A549 (cell line): ENCODE results near the gene NEK8. TPM values are rescaled to one million over a fixed set of nuclear protein-coding genes. Genes with fewer than 3 reads are reported as not detected.

ENCODE experiments used
- ATAC-seq, 2 experiments: fragments of 200-7000 bp in 1 of 2; fragments of >200 bp in 1 of 2; cut with Nextera tagmentation in 1 of 2; cut with Tn5 transposase in 1 of 2; 3 replicates each; pipeline versions ENCODE4 v1.8.0 to v1.9.1; 2018 to 2020; ENCODE audit warnings: mild to moderate bottlenecking in 1 of 2, moderate library complexity in 1 of 2
- CTCF ChIA-PET: fragments of 300-600 bp; sonication (Branson Sonifier 250); formaldehyde crosslinking; extraction: SDS; loops from one replicate; lab custom pipeline; 2021; ENCODE audit warnings: antibody characterized with exemption, inconsistent platforms; lab: Yijun Ruan, JAX
- POLR2A ChIA-PET: fragments of 350-600 bp; formaldehyde crosslinking; extraction: SDS; loops from one replicate; lab custom pipeline; 2021; ENCODE audit warnings: antibody characterized with exemption, inconsistent platforms; lab: Yijun Ruan, JAX
- DNase-seq, 2 experiments: peaks; one replicate each; pipeline versions ENCODE4 v3.0.0 to v3.0.0-alpha.2; 2011 to 2016; ENCODE audit warnings: low read depth in 1 of 2, low spot score in 1 of 2
- FAIRE-seq: peaks from 2 replicates; lab custom pipeline; 2011; peaks lifted over from hg19 to GRCh38; lab: Jason Lieb, UNC
- H3K27ac ChIP-seq, 2 experiments: fragments of >200 bp; sonication (Bioruptor Twin); formaldehyde crosslinking; 3 replicates each; pipeline ENCODE4 v1.5.1; 2016 to 2017
- H3K4me1 ChIP-seq: fragments of >200 bp; sonication (Bioruptor Twin); formaldehyde crosslinking; 3 replicates; pipeline ENCODE4 v1.6.1; 2016
- H3K4me2 ChIP-seq: fragments of >200 bp; sonication (Bioruptor Twin); formaldehyde crosslinking; 3 replicates; pipeline ENCODE4 v1.6.1; 2016
- H3K4me3 ChIP-seq: fragments of >200 bp; sonication (Bioruptor Twin); formaldehyde crosslinking; 3 replicates; pipeline ENCODE4 v1.5.1; 2016
- H3K9me3 ChIP-seq: fragments of >200 bp; sonication (Bioruptor Twin); formaldehyde crosslinking; 3 replicates; pipeline ENCODE4 v1.6.1; 2016
- BHLHE40 ChIP-seq: IDR thresholded peaks from 2 replicates; pipeline ENCODE4 v1.6.1; 2012; ENCODE audit warnings: low read depth, low read length, inconsistent platforms
- CHD4 ChIP-seq: fragments of 200-600 bp; sonication (generic); IDR thresholded peaks from 2 replicates; pipeline ENCODE4 v1.6.1; 2016; ENCODE audit warnings: antibody characterized with exemption, mild to moderate bottlenecking, borderline replicate concordance
- ESRRA ChIP-seq: fragments of 150-350 bp; IDR thresholded peaks from 2 replicates; pipeline ENCODE4 v1.6.1; 2014; ENCODE audit warnings: mild to moderate bottlenecking, low read length, borderline replicate concordance
- HDAC2 ChIP-seq: fragments of 200-600 bp; sonication (generic); IDR thresholded peaks from 2 replicates; pipeline ENCODE4 v1.6.1; 2016
- HOXB5 ChIP-seq: fragments of 250-450 bp; sonication (Bioruptor Pico); IDR thresholded peaks from 2 replicates; pipeline ENCODE4 v1.5.0; 2020; ENCODE audit warnings: mild to moderate bottlenecking, moderate library complexity
- KDM1A ChIP-seq: fragments of 200-600 bp; sonication (generic); IDR thresholded peaks from 2 replicates; pipeline ENCODE4 v1.6.1; 2016; ENCODE audit warnings: low read depth, mild to moderate bottlenecking
- MAFK ChIP-seq: fragments of 450-650 bp; IDR thresholded peaks from 2 replicates; pipeline ENCODE4 v1.6.1; 2014; ENCODE audit not compliant: partially characterized antibody
- MAZ ChIP-seq: fragments of 150-350 bp; IDR thresholded peaks from 2 replicates; pipeline ENCODE4 v1.6.1; 2014; ENCODE audit warnings: antibody characterized with exemption, low read depth, low read length, borderline replicate concordance
- MYC ChIP-seq: IDR thresholded peaks from 2 replicates; pipeline ENCODE4 v1.6.1; 2012; ENCODE audit warnings: mild to moderate bottlenecking, inconsistent platforms, low read length, improper control_type of control experiment, borderline replicate concordance
- NFE2L2 ChIP-seq: fragments of 150-350 bp; conservative IDR thresholded peaks from 2 replicates; pipeline ENCODE4 v1.6.1; 2014; ENCODE audit warnings: low read length
- NPAS2 ChIP-seq: fragments of 250-450 bp; sonication (Bioruptor Pico); IDR thresholded peaks from 2 replicates; pipeline ENCODE4 v1.8.0; 2022; ENCODE audit warnings: mild to moderate bottlenecking, moderate library complexity, borderline replicate concordance
- PHF8 ChIP-seq: fragments of 200-600 bp; sonication (generic); IDR thresholded peaks from 2 replicates; pipeline ENCODE4 v1.6.1; 2016; ENCODE audit warnings: low read depth, mild to moderate bottlenecking, antibody characterized with exemption, moderate library complexity, borderline replicate concordance
- POLR2A ChIP-seq: IDR thresholded peaks from 2 replicates; pipeline ENCODE4 v1.6.1; 2012; ENCODE audit warnings: mild to moderate bottlenecking, low read length
- RCOR1 ChIP-seq: fragments of 150-350 bp; IDR thresholded peaks from 2 replicates; pipeline ENCODE4 v1.6.1; 2014; ENCODE audit warnings: antibody characterized with exemption, low read length, low read depth
- RFX5 ChIP-seq: fragments of 450-650 bp; IDR thresholded peaks from 2 replicates; pipeline ENCODE4 v1.7.1; 2014; ENCODE audit warnings: antibody characterized with exemption, mild to moderate bottlenecking, moderate library complexity
- RNF2 ChIP-seq: fragments of 200-600 bp; sonication (generic); IDR thresholded peaks from 2 replicates; pipeline ENCODE4 v1.6.1; 2016; ENCODE audit warnings: low read depth, mild to moderate bottlenecking, antibody characterized with exemption, moderate library complexity, borderline replicate concordance
- SREBF2 ChIP-seq: fragments of 450-650 bp; IDR thresholded peaks from 2 replicates; pipeline ENCODE4 v1.6.1; 2014; ENCODE audit warnings: mild to moderate bottlenecking, moderate library complexity
- TP53 ChIP-seq: fragments of 250-450 bp; sonication (Bioruptor Pico); IDR thresholded peaks from 2 replicates; pipeline ENCODE4 v1.5.0; 2021; ENCODE audit warnings: mild to moderate bottlenecking, moderate library complexity
- ZNF302 ChIP-seq: fragments of 250-450 bp; sonication (Bioruptor Pico); IDR thresholded peaks from 2 replicates; pipeline ENCODE4 v1.9.0; 2021; ENCODE audit warnings: inconsistent platforms, mild to moderate bottlenecking, moderate library complexity
- WGBS: methylation state at CpG from one replicate; pipeline ENCODE4 v1.1.6; 2017; ENCODE audit errors: missing lambda C conversion rate; 5-methylcytosine and 5-hydroxymethylcytosine counted together
- polyA plus RNA-seq, 4 experiments: library from polyadenylated mRNA; depleted of rRNA in 3 of 4; stranded (reverse); fragments of >200 nt; fragmentation: RNase III in 1 of 4; extraction: RNeasy Plus Mini Kit Qiagen cat#74134 plus additional on column Dnase treatment in 1 of 4; gene quantifications; 2 replicates in 3 of 4; 3 replicates in 1 of 4; pipeline ENCODE4 v1.2.3, GENCODE V29; 2011 to 2017
- TF ChIP-seq, protein P1 (sequence below): fragments of 200-600 bp; sonication (generic); IDR thresholded peaks from 2 replicates; pipeline ENCODE4 v1.6.1; 2016; ENCODE audit warnings: antibody characterized with exemption, mild to moderate bottlenecking, moderate library complexity
- TF ChIP-seq, protein P2 (sequence below): IDR thresholded peaks from 2 replicates; pipeline ENCODE4 v1.6.1; 2012
- TF ChIP-seq, protein P3 (sequence below): fragments of >200 bp; sonication (Bioruptor Twin); formaldehyde crosslinking; IDR thresholded peaks from 3 replicates; pipeline ENCODE4 v1.6.1; 2016
- TF ChIP-seq, protein P4 (sequence below): fragments of 450-650 bp; IDR thresholded peaks from 2 replicates; pipeline ENCODE4 v1.6.1; 2014; ENCODE audit warnings: antibody characterized with exemption

The NEK8 gene
- polyA plus RNA-seq, 2 of the 4 experiments (the other 2 are of a cell fraction): 5.1 to 5.3 TPM

DNA sequence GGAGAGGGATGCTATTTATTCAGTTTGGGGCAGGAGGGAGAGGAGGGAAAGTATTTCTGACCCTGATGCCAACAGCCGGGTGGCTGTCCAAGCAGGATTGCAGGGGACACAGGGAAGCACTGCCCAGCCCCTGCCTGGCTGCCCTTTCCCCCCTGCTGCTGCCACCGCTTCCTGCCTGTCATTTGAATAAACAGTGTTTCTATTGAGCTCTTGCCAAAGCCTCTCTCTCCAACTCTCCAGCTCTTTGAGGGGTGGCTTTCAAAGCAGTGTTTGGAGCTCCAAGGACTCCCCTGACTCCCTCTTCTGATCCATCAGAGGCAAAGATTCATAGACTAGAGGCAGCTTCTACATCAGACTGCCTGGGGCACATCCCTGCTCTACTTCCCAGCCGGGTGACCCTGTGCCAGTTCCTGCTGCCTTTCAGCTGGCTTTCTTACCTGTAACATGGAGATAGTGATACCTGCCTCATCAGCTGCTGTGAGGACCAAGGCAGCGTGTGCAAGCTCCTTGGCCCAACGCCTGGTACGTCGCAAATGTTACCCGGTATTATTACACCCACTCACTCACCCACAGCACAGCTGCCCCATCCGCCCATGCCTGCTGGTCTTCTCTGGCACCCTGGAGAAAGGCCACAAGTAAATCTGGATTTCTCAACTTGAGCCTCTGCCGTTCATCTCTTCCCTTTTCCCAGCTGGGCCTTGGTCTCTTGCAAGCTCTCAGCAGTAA lies 26.4 kb upstream of the NEK8 start:
- Histone ChIP-seq H3K9me3 (no peaks in the 10 kb centered on the region), H3K27ac (no peak overlapping the region), H3K4me3 (no peak overlapping the region), H3K4me2 (no peak overlapping the region), H3K4me1 (peaks cover 24% of the 10 kb centered on the region)
- no peak for DNase-seq
- no peak for ATAC-seq
- CTCF ChIA-PET: interaction anchor here (0.9 to 31.4 kb wide), 6 partner anchors 6 to 415 kb away, joined by 3 to 335 read pairs (median 5); partner anchors contain the start of gene PROCA1
- no peak for FAIRE-seq
- TF ChIP-seq RNF2 (no peak), TP53 (CRISPR knock-in tag) (no peak), NPAS2 (CRISPR knock-in tag) (no peak)
- 82% methylated on average over 10 of the region's 10 CpGs for WGBS
- POLR2A ChIA-PET: interaction anchor here (1.5 to 2.3 kb wide), 2 partner anchors 9 to 17 kb away, joined by 7 to 15 read pairs; partner anchors contain the start of genes PROCA1 and RPL23A

DNA sequence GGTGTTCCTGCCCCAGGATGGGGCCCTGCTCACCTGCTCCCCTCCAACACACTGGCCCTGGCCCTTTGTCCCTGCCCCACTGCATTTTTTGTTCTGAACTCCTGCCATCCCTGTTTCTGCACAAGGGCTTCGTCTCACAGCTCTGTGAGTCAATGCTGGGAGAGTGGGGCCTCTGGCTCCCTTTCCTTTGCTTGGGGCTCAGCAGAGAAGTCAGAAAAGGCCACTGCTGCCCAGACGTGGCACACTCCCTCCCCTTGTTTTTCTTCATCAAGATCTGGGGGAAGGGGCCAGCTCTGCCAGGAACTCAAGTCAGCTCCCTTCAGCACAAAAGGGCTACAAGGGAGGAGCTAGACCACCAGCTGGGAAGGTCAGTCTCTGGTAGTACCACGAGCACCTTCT lies 25.8 kb upstream of the NEK8 start:
- Histone ChIP-seq H3K4me3 (no peak overlapping the region), H3K4me2 (no peak overlapping the region), H3K4me1 (peaks cover 19% of the 10 kb centered on the region), H3K27ac (no peak overlapping the region), H3K9me3 (no peaks in the 10 kb centered on the region)
- TF ChIP-seq POLR2A (no peak), ZNF302 (CRISPR knock-in tag) (no peak), TP53 (CRISPR knock-in tag) (no peak), MAZ (no peak), RFX5 (no peak)
- TF ChIP-seq, protein P1, sequence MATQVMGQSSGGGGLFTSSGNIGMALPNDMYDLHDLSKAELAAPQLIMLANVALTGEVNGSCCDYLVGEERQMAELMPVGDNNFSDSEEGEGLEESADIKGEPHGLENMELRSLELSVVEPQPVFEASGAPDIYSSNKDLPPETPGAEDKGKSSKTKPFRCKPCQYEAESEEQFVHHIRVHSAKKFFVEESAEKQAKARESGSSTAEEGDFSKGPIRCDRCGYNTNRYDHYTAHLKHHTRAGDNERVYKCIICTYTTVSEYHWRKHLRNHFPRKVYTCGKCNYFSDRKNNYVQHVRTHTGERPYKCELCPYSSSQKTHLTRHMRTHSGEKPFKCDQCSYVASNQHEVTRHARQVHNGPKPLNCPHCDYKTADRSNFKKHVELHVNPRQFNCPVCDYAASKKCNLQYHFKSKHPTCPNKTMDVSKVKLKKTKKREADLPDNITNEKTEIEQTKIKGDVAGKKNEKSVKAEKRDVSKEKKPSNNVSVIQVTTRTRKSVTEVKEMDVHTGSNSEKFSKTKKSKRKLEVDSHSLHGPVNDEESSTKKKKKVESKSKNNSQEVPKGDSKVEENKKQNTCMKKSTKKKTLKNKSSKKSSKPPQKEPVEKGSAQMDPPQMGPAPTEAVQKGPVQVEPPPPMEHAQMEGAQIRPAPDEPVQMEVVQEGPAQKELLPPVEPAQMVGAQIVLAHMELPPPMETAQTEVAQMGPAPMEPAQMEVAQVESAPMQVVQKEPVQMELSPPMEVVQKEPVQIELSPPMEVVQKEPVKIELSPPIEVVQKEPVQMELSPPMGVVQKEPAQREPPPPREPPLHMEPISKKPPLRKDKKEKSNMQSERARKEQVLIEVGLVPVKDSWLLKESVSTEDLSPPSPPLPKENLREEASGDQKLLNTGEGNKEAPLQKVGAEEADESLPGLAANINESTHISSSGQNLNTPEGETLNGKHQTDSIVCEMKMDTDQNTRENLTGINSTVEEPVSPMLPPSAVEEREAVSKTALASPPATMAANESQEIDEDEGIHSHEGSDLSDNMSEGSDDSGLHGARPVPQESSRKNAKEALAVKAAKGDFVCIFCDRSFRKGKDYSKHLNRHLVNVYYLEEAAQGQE: no peak
- CTCF ChIA-PET: interaction anchor here (0.9 to 31.4 kb wide), 6 partner anchors 6 to 415 kb away, joined by 3 to 335 read pairs (median 5); partner anchors contain the start of gene PROCA1
- DNase-seq (no peak), FAIRE-seq (no peak), ATAC-seq (no peak)
- POLR2A ChIA-PET: interaction anchor here (1.5 to 2.3 kb wide), 2 partner anchors 9 to 17 kb away, joined by 7 to 15 read pairs; partner anchors contain the start of genes PROCA1 and RPL23A
- WGBS: 63% methylated on average over 3 of the region's 3 CpGs

DNA sequence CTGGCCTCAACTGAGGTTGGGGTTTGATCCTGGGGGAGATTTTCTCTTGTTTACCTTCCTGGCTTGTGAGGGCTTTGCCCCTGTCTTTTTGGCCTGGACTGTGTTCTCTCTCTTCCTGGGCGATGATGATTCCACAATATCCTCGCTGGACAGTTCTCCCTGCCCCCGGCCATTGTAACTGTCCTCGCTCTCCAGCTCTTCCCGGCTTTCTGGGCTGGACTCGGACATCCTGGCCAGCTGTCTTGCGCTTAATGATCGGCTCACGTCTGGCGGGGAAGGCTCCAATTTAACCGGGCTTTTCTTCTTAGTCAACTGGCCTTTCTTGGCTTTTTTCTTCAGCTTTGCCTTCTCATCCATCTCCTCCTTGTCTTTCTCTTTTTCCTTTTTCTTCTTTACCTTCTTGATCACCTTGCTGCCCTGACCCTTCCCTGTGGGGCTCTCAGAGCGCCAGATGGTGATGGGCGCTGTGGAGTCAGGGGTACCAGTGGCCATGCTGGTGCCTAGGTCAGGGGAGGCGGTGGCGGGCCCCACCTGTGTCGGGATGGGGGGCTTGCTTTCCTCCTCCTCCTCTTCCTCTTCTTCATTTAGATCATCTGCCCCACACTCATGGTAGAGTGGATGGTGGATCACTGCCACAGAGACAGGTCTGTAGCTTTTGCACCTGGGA lies 24.9 kb upstream of the NEK8 start:
- Histone ChIP-seq H3K4me1 (peaks cover 9% of the 10 kb centered on the region), H3K4me3 (no peak overlapping the region), H3K9me3 (no peaks in the 10 kb centered on the region), H3K4me2 (no peak overlapping the region), H3K27ac (no peak overlapping the region)
- ChIA-PET CTCF (interaction anchor here (1.9 to 31.4 kb wide), 4 partner anchors 5 to 57 kb away, joined by 6 to 335 read pairs (median 171); partner anchors contain the start of gene PROCA1), POLR2A (interaction anchor here (2.3 to 2.4 kb wide), 2 partner anchors 8 to 16 kb away, joined by 9 to 15 read pairs; partner anchors contain the start of genes PROCA1 and RPL23A)
- DNase-seq (no peak), FAIRE-seq (no peak), ATAC-seq (no peak)
- TF ChIP-seq RNF2 (no peak), PHF8 (no peak), HDAC2 (no peak), ESRRA (no peak), NFE2L2 (no peak), MAFK (no peak), RCOR1 (no peak), MYC (no peak), TP53 (CRISPR knock-in tag) (no peak), RFX5 (no peak), KDM1A (no peak), CHD4 (no peak), HOXB5 (CRISPR knock-in tag) (no peak), BHLHE40 (no peak), SREBF2 (no peak)
- TF ChIP-seq, protein P2, sequence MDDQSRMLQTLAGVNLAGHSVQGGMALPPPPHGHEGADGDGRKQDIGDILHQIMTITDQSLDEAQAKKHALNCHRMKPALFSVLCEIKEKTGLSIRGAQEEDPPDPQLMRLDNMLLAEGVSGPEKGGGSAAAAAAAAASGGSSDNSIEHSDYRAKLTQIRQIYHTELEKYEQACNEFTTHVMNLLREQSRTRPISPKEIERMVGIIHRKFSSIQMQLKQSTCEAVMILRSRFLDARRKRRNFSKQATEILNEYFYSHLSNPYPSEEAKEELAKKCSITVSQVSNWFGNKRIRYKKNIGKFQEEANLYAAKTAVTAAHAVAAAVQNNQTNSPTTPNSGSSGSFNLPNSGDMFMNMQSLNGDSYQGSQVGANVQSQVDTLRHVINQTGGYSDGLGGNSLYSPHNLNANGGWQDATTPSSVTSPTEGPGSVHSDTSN: no peak
- TF ChIP-seq, protein P3, sequence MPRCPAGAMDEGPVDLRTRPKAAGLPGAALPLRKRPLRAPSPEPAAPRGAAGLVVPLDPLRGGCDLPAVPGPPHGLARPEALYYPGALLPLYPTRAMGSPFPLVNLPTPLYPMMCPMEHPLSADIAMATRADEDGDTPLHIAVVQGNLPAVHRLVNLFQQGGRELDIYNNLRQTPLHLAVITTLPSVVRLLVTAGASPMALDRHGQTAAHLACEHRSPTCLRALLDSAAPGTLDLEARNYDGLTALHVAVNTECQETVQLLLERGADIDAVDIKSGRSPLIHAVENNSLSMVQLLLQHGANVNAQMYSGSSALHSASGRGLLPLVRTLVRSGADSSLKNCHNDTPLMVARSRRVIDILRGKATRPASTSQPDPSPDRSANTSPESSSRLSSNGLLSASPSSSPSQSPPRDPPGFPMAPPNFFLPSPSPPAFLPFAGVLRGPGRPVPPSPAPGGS: no peak
- TF ChIP-seq, protein P4, sequence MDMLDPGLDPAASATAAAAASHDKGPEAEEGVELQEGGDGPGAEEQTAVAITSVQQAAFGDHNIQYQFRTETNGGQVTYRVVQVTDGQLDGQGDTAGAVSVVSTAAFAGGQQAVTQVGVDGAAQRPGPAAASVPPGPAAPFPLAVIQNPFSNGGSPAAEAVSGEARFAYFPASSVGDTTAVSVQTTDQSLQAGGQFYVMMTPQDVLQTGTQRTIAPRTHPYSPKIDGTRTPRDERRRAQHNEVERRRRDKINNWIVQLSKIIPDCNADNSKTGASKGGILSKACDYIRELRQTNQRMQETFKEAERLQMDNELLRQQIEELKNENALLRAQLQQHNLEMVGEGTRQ: no peak
- 90% methylated on average over 15 of the region's 16 CpGs for WGBS
